ENCODE results near the gene KRTAP4-1.
"Not testable (repeated sequence)": the region's sequence is repeated elsewhere in the genome, so short reads cannot be mapped to it uniquely, and the experiment has no call there.

KRTAP4-1 gene

DNA sequence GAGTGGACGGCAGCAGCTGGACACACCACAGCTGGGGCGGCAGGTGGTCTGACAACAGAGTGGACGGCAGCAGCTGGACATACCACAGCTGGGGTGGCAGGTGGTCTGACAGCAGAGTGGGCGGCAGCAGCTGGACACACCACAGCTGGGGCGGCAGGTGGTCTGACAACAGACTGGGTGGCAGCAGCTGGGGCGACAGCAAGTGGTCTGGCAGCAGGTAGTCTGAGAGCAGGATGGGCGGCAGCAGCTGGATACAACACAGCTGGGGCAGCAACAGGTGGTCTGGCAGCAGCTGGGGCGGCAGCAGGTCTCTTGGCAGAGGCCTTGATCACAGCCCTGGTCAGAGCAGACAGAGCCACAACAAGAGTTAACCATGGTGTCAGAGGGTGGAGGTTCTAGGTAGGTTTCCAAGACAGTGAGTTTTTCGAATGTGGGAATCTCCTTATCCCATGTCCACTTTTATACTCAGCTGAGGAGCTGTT lies at the start of gene KRTAP4-1:
Gene KRTAP4-1 (minus strand): TSS at position 432 of the 482 bp plus-strand sequence. CDS start 57 bp downstream, at position 375.
- Mint-ChIP-seq H3K9me3 (no peaks in the 10 kb centered on the region), H3K4me3 (no peak within 1 kb of the TSS), H3K36me3 (ENCODE audit: low read depth) (no peaks in the 10 kb centered on the region), H3K4me1 (ENCODE audit: low read depth) (no peaks in the 10 kb centered on the region), H3K27ac (no peak within 1 kb of the TSS), H3K27me3 (peaks cover 14% of the 10 kb centered on the region)
- DNase-seq = no peak

GRCh38 chr17:41232399-41233105 lies 47.8 kb upstream of the KRTAP4-1 start, which contains the start of gene KRTAP9-3:
Gene KRTAP9-3 (plus strand): TSS chr17:41232449. CDS start chr17:41232502, 53 bp downstream.
- H3K4me1 Mint-ChIP-seq (ENCODE audit: low read depth); H3K36me3 Mint-ChIP-seq (ENCODE audit: low read depth); H3K9me3 Mint-ChIP-seq; H3K27me3 Mint-ChIP-seq; DNase-seq; H3K4me3 Mint-ChIP-seq; H3K27ac Mint-ChIP-seq: not testable (repeated sequence)

- no peak for DNase-seq
- peaks cover under 1% of the 10 kb centered on the region for H3K27me3 Mint-ChIP-seq
- H3K27ac Mint-ChIP-seq = no peak overlapping the region
- no peaks in the 10 kb centered on the region for H3K4me1 Mint-ChIP-seq (ENCODE audit: low read depth)
- H3K9me3 Mint-ChIP-seq = no peaks in the 10 kb centered on the region
- no peak overlapping the region for H3K4me3 Mint-ChIP-seq
- no peaks in the 10 kb centered on the region for H3K36me3 Mint-ChIP-seq (ENCODE audit: low read depth)
These were observed 47.0 kb upstream of the KRTAP4-1 start for GRCh38 chr17:41231731-41232130.

- no peaks in the 10 kb centered on the region for H3K9me3 Mint-ChIP-seq
- no peaks in the 10 kb centered on the region for H3K4me1 Mint-ChIP-seq (ENCODE audit: low read depth)
- no peaks in the 10 kb centered on the region for H3K36me3 Mint-ChIP-seq (ENCODE audit: low read depth)
- H3K27me3 Mint-ChIP-seq = peaks cover 11% of the 10 kb centered on the region
- H3K4me3 Mint-ChIP-seq = no peak overlapping the region
- no peak overlapping the region for H3K27ac Mint-ChIP-seq
- no peak for DNase-seq
These were observed 45.4 kb upstream of the KRTAP4-1 start for GRCh38 chr17:41230094-41230493.

- H3K4me1 Mint-ChIP-seq (ENCODE audit: low read depth); H3K36me3 Mint-ChIP-seq (ENCODE audit: low read depth); H3K4me3 Mint-ChIP-seq; H3K9me3 Mint-ChIP-seq; H3K27ac Mint-ChIP-seq; DNase-seq: not testable (repeated sequence)
- peaks cover 11% of the 10 kb centered on the region for H3K27me3 Mint-ChIP-seq
These were observed 41.9 kb upstream of the KRTAP4-1 start, which contains the start of gene KRTAP9-2 for GRCh38 chr17:41226598-41227095. Gene KRTAP9-2 (plus strand): TSS chr17:41226648. CDS start chr17:41226655, 7 bp downstream.

DNA sequence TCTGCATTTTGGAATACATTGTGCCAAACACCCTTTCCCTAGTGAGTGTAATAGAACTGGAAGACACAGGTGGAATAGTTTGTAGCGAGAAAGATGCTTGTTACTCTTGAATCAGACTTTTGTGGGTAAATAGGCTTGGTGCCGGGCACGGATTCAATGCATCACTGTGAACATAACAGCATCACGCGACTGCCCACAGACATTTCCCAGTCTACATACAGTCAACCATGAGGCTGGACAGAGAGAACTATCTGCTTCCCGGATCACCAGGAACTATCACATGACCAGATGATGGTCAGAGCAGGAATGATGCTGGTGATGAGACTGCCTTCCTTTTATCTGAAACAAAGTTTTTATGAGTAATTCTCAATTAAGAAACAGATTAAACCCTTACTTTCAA lies 41.3 kb upstream of the KRTAP4-1 start:
- no peak for DNase-seq
- H3K36me3 Mint-ChIP-seq (ENCODE audit: low read depth) = no peaks in the 10 kb centered on the region
- H3K4me1 Mint-ChIP-seq (ENCODE audit: low read depth) = no peaks in the 10 kb centered on the region
- H3K9me3 Mint-ChIP-seq = no peaks in the 10 kb centered on the region
- H3K27me3 Mint-ChIP-seq = peaks cover 11% of the 10 kb centered on the region
- H3K27ac Mint-ChIP-seq = no peak overlapping the region
- H3K4me3 Mint-ChIP-seq = no peak overlapping the region

- no peaks in the 10 kb centered on the region for H3K36me3 Mint-ChIP-seq (ENCODE audit: low read depth)
- peaks cover 11% of the 10 kb centered on the region for H3K27me3 Mint-ChIP-seq
- H3K27ac Mint-ChIP-seq = no peak overlapping the region
- DNase-seq = no peak
- no peaks in the 10 kb centered on the region for H3K4me1 Mint-ChIP-seq (ENCODE audit: low read depth)
- H3K9me3 Mint-ChIP-seq = peaks cover 3% of the 10 kb centered on the region
- H3K4me3 Mint-ChIP-seq = no peak overlapping the region
These were observed 39.1 kb upstream of the KRTAP4-1 start for GRCh38 chr17:41223821-41224220.

GRCh38 chr17:41215681-41216080 lies 31.0 kb upstream of the KRTAP4-1 start:
- peaks cover 4% of the 10 kb centered on the region for H3K4me1 Mint-ChIP-seq (ENCODE audit: low read depth)
- H3K4me3 Mint-ChIP-seq = no peak overlapping the region
- DNase-seq = no peak
- H3K27ac Mint-ChIP-seq = no peak overlapping the region
- H3K9me3 Mint-ChIP-seq = peaks cover 3% of the 10 kb centered on the region
- H3K36me3 Mint-ChIP-seq (ENCODE audit: low read depth) = no peaks in the 10 kb centered on the region
- H3K27me3 Mint-ChIP-seq = peaks cover 26% of the 10 kb centered on the region

DNA sequence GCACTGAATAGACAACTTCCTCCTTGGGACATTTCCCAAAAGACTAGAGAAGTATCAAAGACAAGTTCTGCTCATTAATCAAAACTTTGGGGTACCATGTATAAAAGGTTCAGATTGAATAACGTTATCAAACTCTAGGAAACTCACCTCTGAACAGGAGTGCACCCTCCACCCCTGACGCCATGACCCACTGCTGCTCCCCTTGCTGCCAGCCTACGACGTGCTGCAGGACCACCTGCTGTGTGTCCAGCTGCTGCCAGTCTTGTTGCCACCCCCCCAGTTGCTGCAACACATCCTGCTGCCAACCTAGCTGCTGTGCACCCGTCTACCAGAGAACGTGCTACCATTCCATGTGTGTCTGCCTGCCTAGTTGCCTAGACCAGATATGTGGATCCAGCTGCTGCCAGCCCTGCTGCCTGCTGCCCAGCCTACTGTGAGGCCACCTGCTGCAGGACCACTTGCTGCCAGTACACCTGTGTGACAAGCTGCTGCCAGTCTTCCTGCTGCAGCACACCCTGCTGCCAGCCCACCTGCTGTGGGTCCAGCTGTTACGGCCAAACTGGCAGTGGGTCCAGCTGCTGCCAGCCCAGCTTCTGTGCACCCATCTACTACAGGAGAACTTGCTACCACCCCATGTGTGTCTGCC lies 27.9 kb upstream of the KRTAP4-1 start:
- Mint-ChIP-seq H3K9me3 (no peaks in the 10 kb centered on the region), H3K27ac (no peak overlapping the region), H3K4me1 (ENCODE audit: low read depth) (peaks cover 4% of the 10 kb centered on the region), H3K27me3 (peaks cover 43% of the 10 kb centered on the region), H3K4me3 (no peak overlapping the region), H3K36me3 (ENCODE audit: low read depth) (no peaks in the 10 kb centered on the region)
- no peak for DNase-seq

- no peak for DNase-seq
- H3K4me3 Mint-ChIP-seq = no peak overlapping the region
- peaks cover 4% of the 10 kb centered on the region for H3K4me1 Mint-ChIP-seq (ENCODE audit: low read depth)
- no peaks in the 10 kb centered on the region for H3K36me3 Mint-ChIP-seq (ENCODE audit: low read depth)
- H3K27ac Mint-ChIP-seq = no peak overlapping the region
- H3K27me3 Mint-ChIP-seq = peaks cover 43% of the 10 kb centered on the region
- H3K9me3 Mint-ChIP-seq = no peaks in the 10 kb centered on the region
These were observed 27.2 kb upstream of the KRTAP4-1 start for GRCh38 chr17:41211845-41212466.

DNA sequence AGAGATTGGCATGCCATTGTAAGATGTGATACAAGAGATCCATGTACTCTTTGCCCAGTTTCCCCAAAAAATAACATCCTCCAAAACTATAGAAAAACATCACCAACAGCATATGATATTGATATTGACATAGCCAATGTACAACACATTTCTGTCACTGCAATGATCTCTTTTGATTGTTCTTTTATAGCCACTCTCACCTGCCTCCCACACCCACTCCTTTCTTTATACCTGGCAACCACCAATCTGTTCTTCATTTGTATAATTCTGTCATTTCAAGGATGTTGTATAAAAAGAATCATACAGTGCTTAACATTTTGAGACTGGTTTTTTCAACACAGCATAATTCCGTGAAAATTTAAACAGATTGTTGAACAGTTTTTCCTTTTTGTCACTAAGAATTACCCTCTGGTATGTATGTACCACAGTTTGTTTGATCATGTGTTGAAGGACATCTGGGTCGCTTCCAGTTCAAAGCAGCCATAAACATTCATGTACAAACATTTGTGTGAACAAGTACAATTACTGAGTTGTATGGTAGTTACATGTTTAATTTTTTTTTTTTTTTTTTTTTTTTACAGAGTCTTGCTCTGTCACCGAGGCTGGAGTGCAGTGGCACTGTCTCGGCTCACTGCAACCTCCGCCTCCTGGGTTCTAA lies 14.8 kb upstream of the KRTAP4-1 start:
- Mint-ChIP-seq H3K27ac (no peak overlapping the region), H3K4me3 (no peak overlapping the region), H3K36me3 (ENCODE audit: low read depth) (no peaks in the 10 kb centered on the region)

DNA sequence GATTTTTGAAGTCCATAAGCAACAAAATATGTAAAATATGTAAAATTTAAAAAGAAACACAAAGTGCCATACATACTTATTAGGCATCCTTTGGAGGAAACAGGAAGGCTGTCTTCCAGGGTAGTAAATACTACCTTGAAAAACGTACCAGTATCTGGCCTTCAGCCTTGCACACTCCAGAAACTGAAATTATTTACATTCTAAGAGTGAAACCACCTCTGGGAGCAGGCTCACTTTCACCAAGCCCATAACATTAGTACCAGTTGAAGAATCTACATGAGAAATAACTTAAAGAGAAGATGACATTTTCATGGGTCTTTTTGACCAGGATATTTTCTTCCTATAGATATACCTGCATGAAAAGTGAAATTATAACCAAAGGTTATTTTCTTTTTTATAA lies 11.4 kb upstream of the KRTAP4-1 start:
- no peaks in the 10 kb centered on the region for H3K36me3 Mint-ChIP-seq (ENCODE audit: low read depth)
- peaks cover 4% of the 10 kb centered on the region for H3K9me3 Mint-ChIP-seq
- H3K4me1 Mint-ChIP-seq (ENCODE audit: low read depth) = no peaks in the 10 kb centered on the region
- no peak overlapping the region for H3K4me3 Mint-ChIP-seq
- no peak for DNase-seq
- peaks cover 17% of the 10 kb centered on the region for H3K27me3 Mint-ChIP-seq
- H3K27ac Mint-ChIP-seq = no peak overlapping the region

More for the DNA sequence above, 14.8 kb upstream of the KRTAP4-1 start:
- Mint-ChIP-seq H3K27me3 (peaks cover 5% of the 10 kb centered on the region), H3K4me1 (ENCODE audit: low read depth) (no peaks in the 10 kb centered on the region), H3K9me3 (peaks cover 4% of the 10 kb centered on the region)
- no peak for DNase-seq

- no peak overlapping the region for H3K27ac Mint-ChIP-seq
- H3K9me3 Mint-ChIP-seq = no peaks in the 10 kb centered on the region
- H3K4me3 Mint-ChIP-seq = no peak overlapping the region
- H3K4me1 Mint-ChIP-seq (ENCODE audit: low read depth) = no peaks in the 10 kb centered on the region
- peaks cover 34% of the 10 kb centered on the region for H3K27me3 Mint-ChIP-seq
- no peaks in the 10 kb centered on the region for H3K36me3 Mint-ChIP-seq (ENCODE audit: low read depth)
- DNase-seq = no peak
These were observed 5.6 kb upstream of the KRTAP4-1 start for GRCh38 chr17:41190328-41190727.

GRCh38 chr17:41189837-41190318 lies 5.2 kb upstream of the KRTAP4-1 start, which contains the start of gene KRTAP9-1:
Gene KRTAP9-1 (plus strand): TSS chr17:41189887. CDS start chr17:41189887, 0 bp downstream.
- not testable (repeated sequence) for H3K27ac Mint-ChIP-seq; H3K4me1 Mint-ChIP-seq (ENCODE audit: low read depth); H3K9me3 Mint-ChIP-seq; H3K4me3 Mint-ChIP-seq; H3K36me3 Mint-ChIP-seq (ENCODE audit: low read depth); DNase-seq
- peaks cover 34% of the 10 kb centered on the region for H3K27me3 Mint-ChIP-seq
